ENCODE data around the gene RNF225. TPM values are rescaled to one million over a fixed set of nuclear protein-coding genes. Genes with fewer than 3 reads are reported as not detected.
"Not testable (repeated sequence)": the region's sequence is repeated elsewhere in the genome, so short reads cannot be mapped to it uniquely, and the experiment has no call there.

RNF225 gene
- total RNA-seq, 1 donor from 2014 or later: 14.7 TPM

DNA sequence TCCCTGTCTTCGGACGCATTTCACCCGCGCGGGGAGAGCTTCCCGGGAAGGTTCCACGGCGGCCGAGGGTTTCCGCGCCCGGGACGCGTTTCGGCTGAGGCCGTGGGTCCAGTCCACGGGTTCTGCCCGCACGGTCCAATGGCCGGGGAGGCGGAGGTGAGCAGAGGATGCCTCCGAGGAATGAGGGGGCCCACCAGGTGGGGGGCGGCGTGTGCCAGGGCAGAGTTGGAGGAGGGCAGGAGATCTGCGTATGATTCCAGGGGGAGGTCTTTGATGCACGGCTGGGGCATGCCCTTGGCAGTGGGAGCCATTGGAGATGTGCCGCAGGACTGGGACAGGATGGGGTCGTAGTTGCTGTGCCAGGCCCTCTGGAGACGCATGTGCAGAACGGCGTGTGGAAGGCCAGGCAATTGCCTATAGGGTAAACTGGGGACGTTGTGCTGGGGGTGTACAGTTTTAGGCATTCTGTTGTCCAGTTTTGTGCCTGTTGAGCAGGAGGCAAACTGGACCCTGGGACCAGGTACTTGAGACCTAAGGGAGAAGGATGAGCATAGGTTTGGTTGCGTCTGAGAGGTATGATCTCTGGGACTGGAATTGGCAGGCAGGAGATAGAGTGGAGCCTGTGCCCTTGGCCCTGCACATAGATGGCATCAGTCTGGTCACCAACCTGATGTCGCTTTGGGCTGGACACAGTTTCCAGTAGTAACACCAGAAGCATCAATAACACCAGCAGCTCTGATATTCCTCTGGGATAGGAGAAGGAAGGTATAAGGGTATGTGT lies 13.7 kb downstream of the RNF225 start:
- ATAC-seq: peak; percentile 12

DNA sequence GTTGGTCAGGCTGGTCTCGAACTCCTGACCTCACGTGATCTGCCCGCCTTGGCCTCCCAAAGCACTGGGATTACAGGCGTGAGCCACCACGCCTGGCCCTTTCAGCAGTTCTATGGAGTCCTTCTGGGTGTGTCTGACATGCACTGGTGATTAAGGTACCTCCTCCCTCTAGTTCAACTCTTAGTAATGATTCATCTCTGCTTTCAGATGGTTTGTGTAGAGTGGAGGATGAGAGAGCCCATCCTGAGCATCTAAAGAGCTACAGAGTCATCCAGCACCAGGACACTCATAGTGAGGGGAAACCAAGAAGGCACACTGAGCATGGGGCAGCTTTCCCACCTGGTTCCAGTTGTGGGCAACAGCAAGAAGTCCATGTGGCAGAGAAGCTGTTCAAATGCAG lies 21.1 kb downstream of the RNF225 start:
- peak; percentile 40 for ATAC-seq

DNA sequence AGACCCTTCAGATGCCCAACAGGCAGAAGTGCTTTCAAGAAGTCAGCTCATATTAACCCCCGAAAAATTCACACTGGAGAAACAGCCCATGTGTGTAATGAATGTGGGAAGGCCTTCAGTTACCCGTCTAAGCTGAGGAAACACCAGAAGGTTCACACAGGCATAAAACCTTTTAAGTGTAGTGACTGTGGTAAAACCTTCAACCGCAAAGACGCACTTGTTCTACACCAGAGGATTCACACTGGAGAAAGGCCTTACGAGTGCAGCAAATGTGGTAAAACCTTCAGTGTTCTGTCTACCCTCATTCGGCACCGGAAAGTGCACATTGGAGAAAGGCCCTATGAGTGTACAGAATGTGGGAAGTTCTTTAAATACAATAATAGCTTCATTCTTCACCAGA lies 21.6 kb downstream of the RNF225 start:
- ATAC-seq: no peak

DNA sequence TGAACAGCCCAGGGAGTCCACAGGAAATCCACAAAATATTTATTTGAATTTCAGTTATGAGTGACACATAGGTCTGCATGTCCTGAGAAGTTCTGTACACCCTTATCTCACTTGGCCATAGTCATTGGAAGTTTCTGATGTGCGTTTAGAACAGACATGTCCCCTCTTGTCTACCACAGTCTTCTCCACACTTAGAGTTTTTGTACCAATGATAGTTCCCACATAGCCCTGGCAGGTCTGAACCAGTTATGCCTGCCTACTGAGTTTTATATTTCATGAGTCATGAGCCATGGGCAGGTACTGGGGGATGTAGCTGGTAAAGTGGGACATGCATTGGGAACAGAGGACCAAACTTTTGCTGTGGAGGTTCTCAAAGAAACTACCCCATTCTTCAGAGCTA lies 33.2 kb downstream of the RNF225 start:
- peak; percentile 92 for ATAC-seq

DNA sequence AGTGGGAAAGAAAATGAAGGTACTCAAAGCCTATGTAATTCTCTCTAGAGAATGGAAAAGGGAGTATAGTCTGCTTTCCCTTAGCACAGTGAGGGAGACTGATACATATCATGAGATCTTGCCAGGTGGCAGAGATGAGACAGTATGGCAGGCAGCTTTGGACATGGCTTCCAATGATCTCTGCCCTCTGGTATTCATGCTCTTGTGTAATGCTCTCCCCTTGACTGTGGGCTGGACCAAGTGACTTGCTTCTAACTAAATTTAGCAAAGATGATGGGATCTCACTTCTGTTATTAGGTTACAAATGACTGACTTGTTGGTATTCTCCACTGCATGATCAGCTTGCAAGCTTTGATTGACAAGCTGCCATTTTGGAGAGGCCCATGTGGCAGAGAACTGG lies 34.3 kb downstream of the RNF225 start:
- ATAC-seq: no peak

DNA sequence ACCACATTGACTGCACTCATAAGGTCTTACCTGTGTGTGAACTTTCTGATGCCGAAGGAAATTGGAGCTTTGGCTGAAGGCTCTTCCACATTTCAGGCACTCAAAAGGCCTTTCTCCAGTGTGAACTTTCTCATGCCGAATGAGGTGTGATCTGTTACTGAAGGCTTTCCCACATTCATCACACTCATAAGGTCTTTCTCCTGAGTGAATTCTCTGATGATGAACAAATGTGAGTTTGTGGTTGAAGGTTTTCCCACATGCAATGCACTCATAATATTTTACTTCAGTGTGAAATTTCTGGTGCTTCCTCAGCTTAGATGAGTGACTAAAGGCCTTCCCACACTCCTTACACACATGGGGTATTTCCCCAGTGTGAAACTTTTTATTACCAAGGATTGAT lies 38.8 kb downstream of the RNF225 start:
- no peak for ATAC-seq

DNA sequence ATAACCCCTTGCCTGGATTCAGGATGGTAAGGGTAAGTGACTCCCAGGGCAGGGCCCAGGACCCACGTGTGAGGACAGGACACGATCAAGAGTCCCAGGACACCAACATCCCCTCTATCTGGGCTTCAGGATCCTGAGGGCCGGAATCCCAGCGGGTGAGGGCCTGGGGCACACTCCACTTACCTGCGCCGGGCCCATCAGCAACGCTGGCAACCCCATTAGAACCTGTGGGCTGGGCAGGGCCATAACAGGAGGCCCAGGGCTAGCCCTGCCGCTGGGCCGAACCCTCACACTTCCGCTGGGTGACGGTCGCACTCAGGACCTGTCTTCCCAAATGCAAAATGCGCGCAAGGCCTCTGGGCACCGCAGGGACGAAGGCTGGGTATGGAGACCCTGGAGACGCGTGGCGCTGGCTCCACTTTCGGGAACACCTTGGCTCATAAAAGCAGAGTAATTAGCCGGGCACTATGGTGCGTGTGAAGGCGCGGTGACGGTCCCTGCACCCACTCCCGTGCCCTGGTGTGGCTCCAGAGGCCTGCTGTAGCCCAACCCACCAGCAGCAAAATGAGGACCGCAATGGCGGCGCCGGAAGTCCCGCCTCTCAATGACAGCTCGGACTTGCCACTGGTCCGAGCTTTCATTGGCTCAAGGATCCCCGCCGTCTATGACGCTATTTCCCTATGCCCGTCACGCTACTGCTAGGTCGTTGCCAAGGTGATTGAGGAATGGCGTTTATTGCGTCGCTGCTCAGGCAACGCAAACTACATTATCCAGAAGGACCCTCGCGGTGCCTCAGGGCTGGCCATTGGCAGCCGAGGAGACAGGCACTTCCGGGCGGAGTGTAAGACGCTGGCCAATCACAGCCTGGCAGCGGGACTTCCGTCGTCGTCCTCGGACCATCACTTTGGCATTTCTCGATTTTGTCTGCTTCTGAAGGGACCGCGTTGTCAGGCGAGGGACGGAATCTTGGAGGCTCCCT lies 44.4 kb downstream of the RNF225 start, which contains the start of gene ZNF132:
TSS of gene ZNF132 (minus strand) at position 578 of the 979 bp plus-strand sequence. CDS start at position 246, 332 bp downstream.
- ATAC-seq: peak; percentile 95

DNA sequence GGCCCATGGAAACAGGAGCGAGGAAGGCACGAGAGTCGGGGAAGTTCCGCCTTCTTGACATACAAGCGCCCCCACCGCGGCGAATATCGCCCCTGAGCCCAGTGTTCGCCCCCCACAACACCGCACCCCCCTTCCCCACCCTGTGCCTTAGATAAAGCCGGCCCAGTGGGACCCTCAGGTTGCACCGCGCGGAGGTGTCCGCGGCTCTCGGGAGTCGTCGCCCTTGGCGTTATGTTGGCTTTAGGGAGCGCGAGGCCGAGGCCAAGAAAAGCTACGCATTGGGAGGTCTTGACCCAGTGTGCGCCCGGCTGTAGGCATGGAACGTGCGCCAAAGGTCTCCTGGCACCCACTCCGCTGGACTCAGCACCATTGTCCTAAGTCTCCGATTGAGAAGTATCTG lies 45.1 kb downstream of the RNF225 start:
- ATAC-seq: peak; percentile 3

DNA sequence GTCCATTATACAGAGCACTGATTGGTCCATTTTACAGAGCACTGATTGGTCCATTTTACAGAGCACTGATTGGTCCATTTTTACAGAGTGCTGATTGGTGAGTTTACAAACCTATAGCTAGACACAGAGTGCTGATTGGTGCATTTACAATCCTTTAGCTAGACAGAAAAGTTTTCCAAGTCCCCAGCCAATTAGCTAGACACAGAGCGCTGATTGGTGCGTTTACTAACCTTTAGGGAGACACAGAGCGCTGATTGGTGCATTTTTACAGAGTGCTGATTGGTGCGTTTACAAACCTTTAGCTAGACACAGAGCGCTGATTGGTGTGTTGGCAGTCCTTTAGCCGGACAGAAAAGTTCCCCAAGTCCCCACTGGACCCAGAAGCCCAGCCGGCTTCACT lies 47.5 kb downstream of the RNF225 start:
- not testable (repeated sequence) for ATAC-seq

Other genes with a start within 250 kb of the RNF225 start
- gene ZNF329, start 244.9 kb upstream of the RNF225 start, total RNA-seq: 2.9 TPM
- gene ZNF274, start 212.6 kb upstream of the RNF225 start, total RNA-seq: 19.5 TPM
- gene ZNF544, start 166.7 kb upstream of the RNF225 start, total RNA-seq: 20.0 TPM
- gene ZNF8, start 116.7 kb upstream of the RNF225 start, total RNA-seq: 2.9 TPM
- 18.6 TPM for gene ERVK3-1, start 90.3 kb upstream of the RNF225 start, total RNA-seq
- 2.5 TPM for gene ZSCAN22, start 68.7 kb upstream of the RNF225 start, total RNA-seq
- gene A1BG, start 42.2 kb upstream of the RNF225 start, total RNA-seq: 3.5 TPM
- gene ZNF497, start 32.9 kb upstream of the RNF225 start, total RNA-seq: 1.1 TPM
- 2.7 TPM for gene ZNF837, start 14.6 kb upstream of the RNF225 start, total RNA-seq
- 1,223 TPM for gene RPS5, start 8.4 kb upstream of the RNF225 start, total RNA-seq
- 6.5 TPM for gene ZNF584, start 13.0 kb downstream of the RNF225 start, total RNA-seq
- gene ZNF132, start 44.5 kb downstream of the RNF225 start, total RNA-seq: 1.0 TPM
- gene ZNF324B, start 56.0 kb downstream of the RNF225 start, total RNA-seq: 6.0 TPM
- gene ZNF324, start 71.4 kb downstream of the RNF225 start, total RNA-seq: 9.2 TPM
- gene ZNF446, start 80.7 kb downstream of the RNF225 start, total RNA-seq: 4.7 TPM
- 6.4 TPM for gene SLC27A5, start 116.3 kb downstream of the RNF225 start, total RNA-seq
- 8.0 TPM for gene ZBTB45, start 124.2 kb downstream of the RNF225 start, total RNA-seq
- gene TRIM28, start 148.4 kb downstream of the RNF225 start, total RNA-seq: 204 TPM
- 98.8 TPM for gene CHMP2A, start 159.4 kb downstream of the RNF225 start, total RNA-seq
- 52.8 TPM for gene UBE2M, start 163.0 kb downstream of the RNF225 start, total RNA-seq
- gene MZF1, start 177.7 kb downstream of the RNF225 start, total RNA-seq: 9.4 TPM

All from esophagus mucosa (tissue), 1 donor.